ENCODE measurements around the gene CHPF.

DNA sequence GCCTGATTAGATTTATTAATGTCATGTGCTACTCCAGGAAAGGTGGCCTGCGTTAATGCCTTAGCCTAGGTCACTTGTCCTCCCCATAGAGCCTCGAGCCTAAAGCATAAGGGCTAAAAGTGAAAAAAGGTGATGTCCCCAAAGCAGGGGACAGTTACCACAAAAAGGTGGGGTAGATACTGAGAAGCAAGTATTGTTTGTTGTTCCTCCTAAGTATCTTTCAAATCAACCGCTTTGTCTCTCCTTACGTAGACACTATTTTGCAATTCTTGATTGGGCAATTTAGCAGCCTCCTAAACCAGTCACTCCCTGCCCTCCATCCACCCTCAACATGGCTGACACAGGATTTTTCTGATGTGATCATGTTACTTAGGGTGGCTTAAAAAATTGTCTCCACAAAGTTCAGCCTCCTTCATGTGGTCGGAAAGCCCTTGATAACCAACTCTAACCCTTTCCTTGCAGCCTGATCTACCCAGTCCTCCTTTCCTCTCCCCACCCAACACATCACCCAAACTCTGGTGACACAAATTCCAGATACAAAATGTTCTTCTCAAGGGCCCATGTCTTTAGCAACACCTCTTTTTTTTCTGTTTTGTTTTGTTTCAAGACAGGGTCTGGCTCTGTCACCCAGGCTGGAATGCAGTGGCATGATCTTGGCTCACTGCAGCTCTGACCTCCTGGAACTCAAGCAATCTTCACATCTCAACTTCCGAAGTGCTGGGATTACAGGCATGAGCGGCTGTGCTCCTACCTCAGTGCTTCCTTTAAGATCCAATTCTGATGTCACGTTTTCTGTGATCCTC lies 35.4 kb upstream of the CHPF start:
- TF ChIP-seq CTCF (IDR thresholded peaks at IDR 0.05) = no peak
- TF ChIP-seq EZH2 (IDR thresholded peaks at IDR 0.05; ENCODE audit: borderline replicate concordance, insufficient read depth, low read depth, low read length, poor library complexity, severe bottlenecking) = no peak

Data from B cell (primary cell).